ENCODE measurements around the gene KRT6C.

The KRT6C gene

DNA sequence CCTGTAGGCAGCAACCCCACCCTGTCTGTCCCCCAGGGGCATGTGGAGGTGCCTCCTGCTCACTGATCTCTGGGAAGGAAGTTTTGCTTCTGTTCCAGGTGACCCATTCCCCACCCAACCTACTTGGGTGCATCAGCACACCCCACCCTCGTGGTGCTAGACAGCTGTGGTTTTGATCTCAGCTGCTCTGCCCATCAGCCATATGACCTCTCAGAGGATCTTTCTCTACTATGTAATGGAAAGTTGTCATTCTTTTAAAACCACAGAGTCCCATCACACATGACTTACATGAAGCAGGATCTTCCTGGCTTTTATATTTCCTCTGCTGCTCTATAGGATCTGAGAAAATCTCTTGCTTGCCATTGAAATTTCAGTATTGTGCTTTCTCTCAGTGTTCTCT is 53.9 kb downstream of the KRT6C start:
- no peak for DNase-seq (ENCODE audit: low read depth, low spot score)
- H3K4me3 ChIP-seq (ENCODE audit: low read depth, low read length), result no peak overlapping the region
- TF ChIP-seq, protein P1, sequence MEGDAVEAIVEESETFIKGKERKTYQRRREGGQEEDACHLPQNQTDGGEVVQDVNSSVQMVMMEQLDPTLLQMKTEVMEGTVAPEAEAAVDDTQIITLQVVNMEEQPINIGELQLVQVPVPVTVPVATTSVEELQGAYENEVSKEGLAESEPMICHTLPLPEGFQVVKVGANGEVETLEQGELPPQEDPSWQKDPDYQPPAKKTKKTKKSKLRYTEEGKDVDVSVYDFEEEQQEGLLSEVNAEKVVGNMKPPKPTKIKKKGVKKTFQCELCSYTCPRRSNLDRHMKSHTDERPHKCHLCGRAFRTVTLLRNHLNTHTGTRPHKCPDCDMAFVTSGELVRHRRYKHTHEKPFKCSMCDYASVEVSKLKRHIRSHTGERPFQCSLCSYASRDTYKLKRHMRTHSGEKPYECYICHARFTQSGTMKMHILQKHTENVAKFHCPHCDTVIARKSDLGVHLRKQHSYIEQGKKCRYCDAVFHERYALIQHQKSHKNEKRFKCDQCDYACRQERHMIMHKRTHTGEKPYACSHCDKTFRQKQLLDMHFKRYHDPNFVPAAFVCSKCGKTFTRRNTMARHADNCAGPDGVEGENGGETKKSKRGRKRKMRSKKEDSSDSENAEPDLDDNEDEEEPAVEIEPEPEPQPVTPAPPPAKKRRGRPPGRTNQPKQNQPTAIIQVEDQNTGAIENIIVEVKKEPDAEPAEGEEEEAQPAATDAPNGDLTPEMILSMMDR (IDR thresholded peaks at IDR 0.05; ENCODE audit: low read depth, low read length), result no peak
- in situ Hi-C loops (cut with HindIII; ENCODE audit: low sequenced_read_pairs), result no loop called here

DNA sequence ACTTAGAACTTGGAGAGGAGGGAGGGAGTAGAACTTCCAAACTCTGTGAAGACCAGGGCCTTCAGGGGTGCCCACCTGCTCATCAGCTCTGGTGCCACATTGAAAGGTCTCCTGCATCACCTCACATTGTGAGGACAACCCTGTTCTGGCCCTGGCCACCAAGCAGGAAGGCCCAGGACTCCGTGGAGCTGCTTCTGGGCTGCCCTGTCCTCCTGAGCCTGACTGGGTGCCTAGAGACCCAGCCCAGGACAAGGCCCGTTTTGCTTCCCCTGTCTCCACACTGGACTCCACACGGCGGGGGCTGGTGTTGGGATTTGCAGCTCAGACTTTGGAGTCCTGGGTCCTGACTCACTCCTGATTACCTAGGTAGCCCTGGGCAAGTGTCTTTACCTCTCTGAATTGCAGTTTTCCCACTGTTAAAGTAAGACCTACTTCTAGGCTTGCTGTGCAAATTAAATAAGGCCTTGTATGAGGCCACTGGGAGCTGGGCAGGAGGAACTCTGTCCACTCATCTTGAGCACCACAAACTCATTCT is 55.0 kb downstream of the KRT6C start:
- TF ChIP-seq, protein P1 (IDR thresholded peaks at IDR 0.05; ENCODE audit: low read depth, low read length), result no peak
- no peak overlapping the region for H3K4me3 ChIP-seq (ENCODE audit: low read depth, low read length)
- in situ Hi-C loops (cut with HindIII; ENCODE audit: low sequenced_read_pairs), result no loop called here
- no peak for DNase-seq (ENCODE audit: low read depth, low spot score)
